Stimulated activated CD8-positive, alpha-beta memory T cell treated with anti-CD3 and anti-CD28 coated beads, Interleukin-15, amount 100 ng/mL, for 1 hour (primary cell): ENCODE measurements around the gene UMOD.
"Not testable (repeated sequence)": the region's sequence is repeated elsewhere in the genome, so short reads cannot be mapped to it uniquely, and the experiment has no call there.

Source experiments
- DNase-seq: peaks from one replicate; pipeline ENCODE4 v3.0.0-alpha.2; 2020; ENCODE audit warnings: low read depth

UMOD gene

DNA sequence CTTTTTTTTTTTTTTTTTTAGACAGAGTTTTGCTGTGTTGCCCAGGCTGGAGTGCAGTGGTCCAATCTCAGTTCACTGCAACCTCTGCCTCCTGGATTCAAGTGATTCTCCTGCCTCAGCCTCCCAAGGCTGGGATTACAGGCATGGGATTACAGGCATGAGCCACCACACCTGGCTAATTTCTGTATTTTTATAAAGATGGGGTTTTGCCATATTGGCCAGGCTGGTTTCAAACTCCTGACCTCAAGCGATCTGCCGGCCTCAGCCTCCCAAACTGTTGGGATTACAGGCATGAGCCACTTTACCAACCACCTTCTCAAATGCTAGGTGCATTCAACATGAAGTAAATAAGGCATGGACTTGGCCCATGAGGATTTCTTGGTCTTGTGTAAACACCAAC lies 31.5 kb downstream of the UMOD start:
- DNase-seq, result not testable (repeated sequence)

DNA sequence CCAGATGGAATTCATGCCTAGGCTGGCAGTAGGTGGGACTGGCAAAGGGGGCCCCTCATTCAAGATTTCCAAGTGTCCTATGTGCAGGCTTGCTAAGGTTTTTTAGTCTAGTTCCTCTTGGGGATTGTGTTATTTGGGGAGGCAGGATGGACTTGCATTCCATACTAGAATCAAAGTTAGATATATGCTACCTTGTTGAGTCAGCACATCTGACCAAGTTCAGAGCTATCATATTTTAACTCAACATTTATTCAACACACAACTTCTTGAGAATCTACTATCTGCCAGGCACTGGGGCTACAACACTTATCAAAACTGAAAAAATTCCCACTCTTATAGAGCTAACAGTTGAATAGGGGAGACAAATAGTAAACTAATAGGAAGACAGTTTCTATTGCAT lies 31.9 kb downstream of the UMOD start:
- DNase-seq, result no peak

DNA sequence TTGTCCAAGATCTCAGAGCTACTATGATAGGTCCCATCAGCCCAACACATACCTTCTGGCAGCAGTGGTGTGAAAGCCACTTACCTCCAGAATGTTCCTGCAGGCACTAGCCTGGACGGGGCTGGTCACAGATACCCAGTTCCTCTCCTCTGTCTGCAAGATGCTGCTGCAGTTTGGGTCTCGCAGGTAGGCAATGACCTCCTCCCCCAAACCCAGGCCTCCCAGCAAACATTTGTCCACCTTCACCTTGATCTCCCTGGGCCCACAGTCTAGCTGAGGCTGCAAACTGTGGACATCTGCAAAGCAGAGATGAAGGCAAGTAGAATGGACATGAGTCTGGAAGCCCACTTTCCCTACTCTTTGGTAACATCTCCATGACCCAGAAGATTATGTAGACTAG lies 32.3 kb downstream of the UMOD start:
- DNase-seq, result no peak

DNA sequence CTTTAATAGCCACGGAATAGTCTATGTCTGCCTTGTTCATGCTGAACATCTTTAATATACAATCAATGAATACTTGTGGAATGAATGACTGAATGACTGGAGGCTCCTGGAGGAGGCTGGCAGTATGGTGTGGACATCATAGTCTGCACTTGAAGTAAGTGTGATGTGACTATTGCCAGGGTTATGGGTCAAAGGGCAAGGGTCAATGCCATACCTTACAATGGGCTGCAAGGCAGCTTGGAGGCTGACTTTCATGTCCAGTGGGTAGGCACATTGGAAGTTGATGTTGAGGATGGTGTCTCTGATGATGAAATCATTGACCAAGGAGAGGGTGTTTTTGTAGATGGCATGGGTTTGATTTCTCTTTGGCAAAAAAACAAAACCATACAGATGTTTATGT lies 33.1 kb downstream of the UMOD start:
- DNase-seq, result no peak

DNA sequence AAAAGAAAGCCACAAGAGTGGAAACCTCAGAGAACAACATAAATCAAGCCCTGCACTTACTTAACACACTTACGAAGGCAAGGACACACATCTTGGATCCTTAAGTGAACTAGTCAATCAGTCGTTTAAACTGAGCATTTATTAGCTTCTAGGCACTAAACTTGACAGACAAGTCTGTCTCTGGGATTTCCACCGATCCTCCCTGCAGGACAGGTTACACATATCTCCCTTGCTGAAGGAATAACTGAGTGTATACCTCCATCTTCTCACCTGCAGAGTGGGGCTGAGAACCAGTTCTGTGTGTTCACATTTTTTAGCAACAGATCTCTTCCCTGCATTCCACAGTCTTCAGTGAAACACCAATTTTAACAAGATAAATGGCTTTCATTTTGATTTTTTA lies 34.1 kb downstream of the UMOD start:
- no peak for DNase-seq

DNA sequence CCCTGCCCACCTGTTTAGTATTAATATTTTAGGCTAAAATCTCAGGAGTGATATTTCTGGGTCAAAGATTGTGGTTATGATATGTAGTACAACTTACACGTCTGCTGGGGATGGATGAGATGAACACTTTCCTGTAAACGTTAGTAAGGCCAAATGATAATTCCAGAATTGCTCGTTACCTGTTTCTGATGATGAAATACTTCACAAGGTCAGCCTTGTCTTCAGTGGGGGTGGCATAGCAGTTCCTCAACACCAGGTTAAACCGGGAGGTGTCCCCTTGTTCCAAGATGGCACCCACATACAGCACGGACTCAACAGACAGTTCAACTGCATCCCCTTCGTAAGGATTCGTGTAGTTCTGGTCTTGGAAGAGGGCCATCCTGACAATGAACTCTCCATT lies 34.5 kb downstream of the UMOD start:
- DNase-seq, result no peak

DNA sequence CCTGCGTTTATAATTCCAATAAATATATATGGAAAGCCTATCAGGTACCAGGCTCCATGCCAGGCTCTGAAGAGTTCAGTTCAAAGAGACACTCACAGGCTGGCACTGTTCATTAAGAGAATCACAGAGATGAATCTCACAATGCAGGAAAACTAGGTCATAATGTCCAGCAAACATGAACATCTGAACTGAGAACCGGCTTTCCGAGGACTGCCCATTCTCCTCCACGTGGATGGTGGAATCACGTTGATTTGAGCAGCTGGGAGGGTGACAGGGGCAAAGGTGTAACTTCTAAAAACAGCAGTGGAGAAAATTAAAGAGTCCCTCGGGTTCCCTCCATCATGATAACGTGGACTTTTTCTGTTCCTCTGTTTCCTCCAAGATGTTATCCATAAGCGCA lies 35.4 kb downstream of the UMOD start:
- no peak for DNase-seq

DNA sequence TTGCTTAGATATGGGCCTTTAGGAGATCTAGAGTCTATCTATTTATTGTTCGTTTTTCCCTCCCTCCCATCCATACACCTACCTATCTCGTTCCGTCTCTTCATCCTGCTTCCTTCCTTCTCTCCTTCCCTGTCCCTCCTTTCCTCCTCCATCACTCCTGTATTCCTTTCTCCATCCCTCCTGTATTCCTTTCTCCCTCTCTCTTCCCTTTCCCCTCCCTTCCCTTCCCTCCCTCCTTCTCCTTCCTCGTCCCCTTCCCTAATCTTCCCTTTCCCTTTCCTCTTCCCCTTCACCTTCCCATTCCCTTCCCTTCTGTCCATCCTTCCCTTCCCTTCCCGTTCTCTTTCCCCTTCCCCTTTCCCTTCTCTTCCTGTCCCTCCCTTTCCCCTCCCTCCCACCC lies 35.8 kb downstream of the UMOD start:
- no peak for DNase-seq

DNA sequence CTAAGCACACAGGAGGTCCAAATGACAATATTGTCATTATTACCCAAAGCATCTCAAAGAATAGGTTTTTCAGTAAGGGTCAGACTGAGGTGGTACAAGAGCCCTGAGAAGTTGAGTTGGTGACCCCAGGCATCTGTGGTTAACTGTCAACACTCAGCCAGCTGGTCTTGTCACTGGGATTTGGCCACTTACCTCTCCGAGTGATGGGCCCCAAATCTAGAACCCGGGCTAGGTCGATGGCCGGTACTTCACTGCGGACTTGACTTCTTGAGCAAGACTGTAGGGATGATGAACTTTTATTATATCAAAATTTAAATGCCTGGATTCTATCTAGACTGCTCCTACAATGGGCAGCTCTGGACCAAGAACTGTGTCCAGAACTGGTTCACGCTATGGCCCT lies 36.8 kb downstream of the UMOD start:
- no peak for DNase-seq

DNA sequence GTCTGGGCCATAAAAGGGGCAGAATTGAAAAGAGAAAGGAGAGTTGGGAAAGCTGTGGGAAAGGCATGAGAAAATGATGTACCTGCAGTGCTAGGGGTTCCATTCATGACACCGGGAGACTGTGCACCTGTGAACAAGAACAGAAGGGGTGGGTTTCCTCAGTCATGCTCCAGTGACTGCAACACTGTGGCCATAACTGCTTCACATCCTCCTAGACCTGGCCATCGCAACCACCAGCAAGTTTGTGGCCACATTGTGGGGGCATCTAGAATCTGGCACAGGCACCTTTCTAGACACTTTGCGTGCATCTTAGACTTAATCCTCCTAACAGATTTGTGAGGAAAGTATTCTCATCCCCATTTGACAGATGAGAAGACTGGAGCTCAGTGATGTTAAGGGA lies 37.9 kb downstream of the UMOD start:
- no peak for DNase-seq

DNA sequence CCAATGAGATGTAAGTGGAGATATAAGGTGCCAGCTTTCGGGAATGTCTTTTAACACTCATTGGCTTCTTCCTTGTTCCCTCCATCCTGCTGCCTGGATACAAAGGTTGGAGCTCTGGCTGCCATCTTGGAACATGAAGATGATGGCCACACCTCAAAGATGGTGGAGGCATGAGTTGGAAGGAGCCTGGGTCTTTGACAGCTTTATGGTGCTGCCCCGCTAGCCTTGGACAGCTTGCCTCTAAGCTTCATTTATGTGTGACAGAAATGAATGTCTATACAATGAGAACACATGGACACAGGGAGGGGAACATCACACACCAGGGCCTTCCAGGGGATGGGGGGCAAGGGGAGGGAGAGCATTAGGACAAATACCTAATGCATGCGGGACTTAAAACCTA lies 38.8 kb downstream of the UMOD start:
- DNase-seq, result no peak

DNA sequence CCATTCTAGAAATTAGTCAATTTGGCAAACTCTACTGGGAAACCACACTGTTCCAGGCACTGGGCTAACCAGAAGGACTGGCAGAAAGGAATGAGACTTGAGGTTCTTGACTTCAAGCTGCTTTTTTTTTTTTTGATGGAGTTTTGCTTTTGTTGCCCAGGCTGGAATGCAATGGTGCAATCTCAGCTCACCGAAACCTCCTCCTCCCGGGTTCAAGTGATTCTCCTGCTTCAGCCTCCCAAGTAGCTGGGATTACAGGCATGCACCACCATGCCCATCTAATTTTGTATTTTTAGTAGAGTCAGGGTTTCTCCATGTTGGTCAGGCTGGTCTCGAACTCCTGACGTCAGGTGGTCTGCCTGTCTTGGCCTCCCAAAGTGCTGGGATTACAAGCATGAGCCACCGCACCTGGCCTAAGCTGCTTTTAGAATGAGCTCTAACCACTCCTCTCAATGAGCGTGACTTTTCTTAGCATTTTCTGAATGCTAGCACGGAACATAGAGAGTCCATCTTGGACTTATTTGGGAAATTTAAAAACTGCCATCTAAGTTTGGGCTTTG lies 39.9 kb downstream of the UMOD start:
- DNase-seq, result not testable (repeated sequence)

DNA sequence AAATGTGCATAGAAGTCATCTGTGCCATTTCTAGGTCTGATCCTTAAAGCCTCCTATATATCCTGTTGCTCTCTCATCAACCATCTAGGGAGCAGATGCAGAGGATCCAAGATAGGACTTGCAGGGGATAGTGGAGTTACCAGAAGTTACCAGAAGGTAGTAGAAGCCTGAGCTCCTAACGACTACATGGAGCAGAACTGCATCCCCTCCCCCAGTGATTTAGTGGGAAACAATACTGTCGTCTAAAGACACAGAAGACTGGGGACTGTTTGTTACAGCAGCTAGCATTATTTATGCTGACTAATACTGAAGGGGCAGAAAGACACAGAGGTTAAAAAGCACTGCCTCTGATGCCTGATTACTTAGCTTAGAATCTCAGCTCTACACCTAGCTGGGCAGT lies 41.0 kb downstream of the UMOD start:
- no peak for DNase-seq

DNA sequence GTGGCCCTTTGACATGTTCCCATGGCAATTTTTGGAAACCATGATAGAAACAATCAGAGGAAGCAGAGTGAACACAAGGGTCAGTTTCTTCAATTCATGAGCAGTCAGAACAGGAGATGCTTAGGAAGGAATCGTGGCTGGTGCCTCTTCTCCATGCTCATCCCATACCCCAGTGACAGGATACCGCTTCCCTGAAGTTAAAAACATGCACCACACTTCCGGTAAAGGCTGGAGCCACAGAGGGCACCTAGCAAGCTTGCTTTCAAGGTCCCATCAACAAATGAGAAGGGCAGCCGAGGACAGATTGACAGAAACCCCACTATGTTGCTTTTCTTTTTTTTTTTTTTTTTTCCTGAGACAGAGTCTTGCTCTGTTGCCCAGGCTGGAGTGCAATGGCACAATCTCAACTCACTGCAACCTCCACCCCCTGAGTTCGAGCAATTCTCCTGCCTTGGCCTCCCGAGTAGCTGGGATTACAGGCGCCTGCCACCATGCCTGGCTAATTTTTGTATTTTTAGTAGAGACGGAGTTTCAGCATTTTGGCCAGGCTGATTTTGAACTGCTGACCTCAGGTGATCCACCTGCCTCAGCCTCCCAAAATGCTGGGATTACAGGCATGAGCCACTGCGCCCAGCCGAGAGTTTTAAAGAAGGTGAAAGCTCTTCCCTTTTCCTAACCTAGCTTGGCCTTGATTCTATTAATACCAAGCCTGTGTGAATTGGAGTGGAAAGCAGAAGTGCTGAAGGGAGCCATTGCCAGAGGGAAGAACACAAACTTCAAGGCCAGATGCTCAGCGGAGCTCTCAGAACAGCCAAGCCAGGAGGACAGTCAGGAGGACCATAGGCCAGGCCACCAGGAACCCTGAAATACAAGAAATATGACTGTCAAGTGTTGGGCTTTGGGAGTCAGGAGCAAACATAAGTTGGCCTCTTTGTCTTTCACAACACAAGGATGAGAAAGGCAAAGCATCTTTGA lies 41.8 kb downstream of the UMOD start:
- DNase-seq, result no peak

DNA sequence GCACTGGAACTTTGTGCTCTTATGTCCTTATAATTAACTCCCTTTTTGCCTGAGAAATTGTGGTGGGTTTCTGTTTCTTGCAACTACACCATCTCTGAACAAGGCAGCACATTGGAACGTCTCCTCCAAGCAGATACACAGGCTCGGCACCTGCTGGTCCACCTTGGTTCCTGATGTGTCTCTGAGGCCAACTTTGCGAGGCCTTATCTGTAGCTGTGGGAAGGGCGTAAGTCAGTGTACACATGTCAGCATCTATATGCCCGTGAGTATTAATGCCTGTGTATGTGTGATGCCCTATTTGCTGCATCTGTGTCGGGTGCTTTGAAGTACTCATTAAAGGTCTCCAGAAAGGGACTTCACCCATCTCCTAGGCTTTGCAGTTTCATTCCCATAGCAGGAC lies 42.7 kb downstream of the UMOD start:
- DNase-seq, result no peak

DNA sequence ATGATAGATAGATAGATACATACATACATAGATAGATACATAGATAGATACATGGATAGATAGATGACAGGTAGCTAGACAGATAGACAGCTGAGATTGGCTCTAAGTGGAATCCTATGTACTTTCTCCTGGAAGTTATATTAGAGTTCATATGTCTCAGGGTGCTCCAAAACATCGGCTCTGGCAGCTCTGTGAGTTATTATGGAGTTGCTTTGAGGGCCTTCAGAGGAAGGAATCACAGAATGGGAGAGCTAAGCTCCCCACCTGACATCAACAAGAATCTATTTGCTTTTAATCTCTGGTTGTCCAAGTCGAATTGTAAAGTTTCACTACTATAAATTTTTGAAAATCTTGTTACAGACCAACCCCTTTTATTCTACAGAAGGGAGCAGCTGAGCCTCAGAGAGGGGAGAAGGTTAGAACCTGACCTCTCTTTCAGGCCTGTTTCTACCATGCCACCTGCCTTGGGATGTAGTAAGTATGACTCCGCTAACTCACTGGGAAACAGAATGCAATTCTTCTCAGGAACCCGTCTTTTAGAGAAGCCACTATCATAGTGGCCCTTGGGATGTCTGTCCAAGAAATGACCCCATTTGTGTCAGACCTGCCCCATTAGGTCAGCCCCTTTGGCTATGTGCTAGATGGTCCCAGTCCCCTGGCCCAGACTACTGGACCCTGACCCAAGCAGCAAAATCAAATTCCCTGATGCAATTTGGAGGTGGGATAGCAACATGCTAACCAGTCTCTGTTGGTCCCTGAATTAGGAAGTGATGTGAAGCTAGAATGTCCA lies 43.5 kb downstream of the UMOD start:
- no peak for DNase-seq

DNA sequence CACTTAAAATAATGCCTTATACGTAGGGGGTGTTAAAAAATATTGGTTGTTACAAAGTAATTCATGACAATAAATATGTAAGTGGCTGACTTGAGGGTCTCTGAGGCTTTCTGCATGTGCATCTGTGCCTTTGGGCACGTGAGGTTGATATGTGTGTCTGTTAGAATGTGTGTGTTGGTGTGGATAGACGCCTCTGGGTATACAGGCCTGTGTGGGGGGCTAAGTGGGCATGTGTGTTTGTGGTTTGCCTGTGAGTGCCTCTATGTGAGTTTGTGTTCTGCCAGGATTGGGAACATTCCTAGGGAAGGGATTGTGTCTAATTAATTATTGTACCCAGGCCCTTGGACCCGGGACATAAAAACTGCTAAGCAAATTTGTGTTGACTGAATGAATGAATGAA lies 44.2 kb downstream of the UMOD start:
- no peak for DNase-seq

DNA sequence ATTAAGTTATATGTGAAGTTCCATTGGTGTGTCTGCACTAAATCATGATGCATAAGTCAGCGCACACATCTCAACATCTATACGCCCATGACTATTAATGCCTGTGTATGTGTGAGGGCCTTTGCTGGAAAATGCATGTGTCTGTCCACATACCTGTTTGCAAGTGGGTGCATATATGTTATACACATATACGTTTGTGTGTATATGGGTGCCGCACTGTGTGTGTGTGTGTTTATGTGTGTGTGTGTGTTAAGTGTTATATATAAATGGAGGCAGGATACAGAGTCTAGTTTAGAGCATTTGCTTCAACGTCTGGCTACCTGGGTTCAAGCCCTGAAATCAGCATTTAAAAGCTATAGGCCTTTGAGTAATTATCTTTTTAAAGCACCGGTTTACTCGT lies 44.7 kb downstream of the UMOD start:
- no peak for DNase-seq

DNA sequence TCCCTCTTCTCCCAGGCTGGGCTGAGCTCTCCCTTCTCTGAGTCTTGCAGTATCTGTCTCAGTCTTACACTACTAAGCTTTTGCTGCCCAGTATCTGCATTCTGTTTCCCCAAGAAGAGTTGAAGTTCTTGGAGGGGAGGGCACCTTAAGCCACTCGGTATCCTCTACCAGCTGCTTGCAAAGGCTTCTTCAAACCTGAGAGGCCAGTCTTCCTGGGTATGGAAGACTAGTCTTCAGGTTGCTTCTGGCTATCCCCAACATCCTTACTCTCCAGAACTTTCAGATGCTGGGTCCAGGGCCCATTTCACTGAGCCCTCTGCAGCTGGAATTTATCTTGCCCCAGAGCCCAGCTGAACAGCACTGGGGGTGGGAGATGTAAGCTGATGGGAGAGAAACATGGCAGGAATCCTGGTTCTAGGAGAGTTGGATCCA lies 45.3 kb downstream of the UMOD start:
- DNase-seq, result no peak

DNA sequence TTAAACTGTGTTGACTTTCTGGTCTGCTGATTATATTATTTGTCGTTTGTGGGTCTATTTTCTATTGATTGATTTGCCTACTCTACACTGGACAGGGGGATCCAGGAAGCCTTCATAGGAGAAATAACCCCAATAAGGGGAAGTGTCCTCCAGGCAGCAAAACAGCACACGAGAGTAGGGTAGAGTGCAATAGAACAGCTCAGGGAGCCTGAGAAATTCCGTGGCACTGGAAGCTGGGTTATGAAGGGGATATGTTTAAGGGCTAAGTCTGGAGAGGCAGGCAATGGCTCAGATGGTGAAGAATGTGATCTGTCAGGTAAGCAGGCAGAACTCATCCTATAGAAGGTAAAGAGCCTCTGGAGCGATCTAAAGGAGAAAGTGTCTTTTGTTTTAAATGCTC lies 46.1 kb downstream of the UMOD start:
- DNase-seq, result no peak

DNA sequence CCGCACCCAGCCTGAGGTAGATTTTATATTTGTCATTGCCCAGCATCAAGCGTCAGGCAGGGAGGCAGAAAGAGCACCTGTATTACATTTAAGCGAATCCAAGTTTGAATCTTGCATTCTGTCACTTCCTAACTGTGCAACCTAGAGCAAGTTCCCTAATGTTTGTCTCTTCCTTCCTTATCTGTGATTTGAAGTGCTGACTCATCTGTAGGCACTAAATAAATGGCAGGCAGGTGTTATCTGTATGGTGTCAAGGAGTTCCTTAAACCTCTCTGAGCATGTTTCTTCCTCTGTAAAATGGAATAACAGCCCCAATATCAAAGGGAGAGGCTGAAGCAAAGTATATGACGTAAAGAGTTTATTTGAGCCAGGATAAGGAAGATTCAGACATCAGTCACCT lies 49.5 kb downstream of the UMOD start:
- DNase-seq, result no peak

DNA sequence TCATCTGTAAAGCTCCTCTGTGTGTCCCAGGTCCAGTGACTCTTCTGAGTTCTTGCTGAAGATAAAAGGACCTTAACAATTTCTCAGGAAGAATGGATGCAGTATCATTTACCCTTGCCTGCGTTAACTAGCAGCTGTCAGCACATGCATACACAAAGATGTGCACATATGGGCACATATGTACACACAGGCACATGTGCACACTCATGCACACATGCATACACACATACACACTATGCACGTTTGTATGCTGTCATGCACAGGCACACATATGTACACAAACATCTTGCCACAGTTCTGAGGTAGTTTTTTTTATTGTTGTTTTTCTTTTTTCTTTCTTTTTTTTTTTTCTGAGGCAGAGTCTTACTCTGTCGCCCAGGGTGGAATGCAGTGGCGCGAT lies 50.1 kb downstream of the UMOD start:
- DNase-seq, result no peak

DNA sequence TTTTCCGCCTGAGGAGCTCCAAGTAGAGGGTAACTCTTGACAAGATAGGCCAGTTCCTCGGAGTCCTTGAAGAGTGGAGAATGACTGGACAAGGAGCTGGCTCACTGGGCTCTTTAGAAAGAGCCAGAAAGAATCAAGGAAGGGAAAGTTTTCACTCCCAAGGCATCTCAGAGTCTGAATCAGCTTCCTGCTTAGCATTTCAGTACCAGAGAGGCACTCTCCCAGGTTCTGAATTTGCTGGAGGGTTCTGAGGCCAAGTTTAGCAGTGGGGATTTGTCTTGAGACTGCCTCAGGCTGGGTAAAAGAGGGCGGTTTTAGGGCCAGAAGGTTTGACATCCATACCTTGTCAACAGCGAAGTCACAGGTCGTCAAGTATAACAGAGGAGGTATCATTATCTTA lies 50.7 kb downstream of the UMOD start:
- no peak for DNase-seq
